Endodermal cell (in vitro differentiated cells): Measurements from ENCODE around the gene NLRP5. TPM values are rescaled to one million over a fixed set of nuclear protein-coding genes. Genes with fewer than 3 reads are reported as not detected.

Experiments used
- DNase-seq: peaks from one replicate; pipeline ENCODE4 v3.0.0-alpha.2; 2017
- H3K27ac ChIP-seq: 2 replicates; pipeline ENCODE4 v1.5.1; 2013; ENCODE audit warnings: mild to moderate bottlenecking, low read depth, low read length, moderate library complexity
- H3K27me3 ChIP-seq: 2 replicates; pipeline ENCODE4 v1.6.1; 2013; ENCODE audit warnings: mild to moderate bottlenecking, low read length, moderate library complexity; ENCODE audit not compliant: insufficient read depth, control insufficient read depth, poor library complexity, severe bottlenecking
- H3K36me3 ChIP-seq: 2 replicates; pipeline ENCODE4 v1.7.0; 2013; ENCODE audit warnings: mild to moderate bottlenecking, low read length, moderate library complexity; ENCODE audit not compliant: control insufficient read depth, insufficient read depth
- H3K4me1 ChIP-seq: one replicate; pipeline ENCODE4 v1.7.0; 2013; ENCODE audit warnings: low read length; ENCODE audit not compliant: control insufficient read depth, insufficient read depth
- H3K4me3 ChIP-seq: 2 replicates; pipeline ENCODE4 v1.5.1; 2013; ENCODE audit warnings: mild to moderate bottlenecking, low read length, moderate library complexity
- H3K9ac ChIP-seq: 2 replicates; pipeline ENCODE4 v1.6.1; 2013; ENCODE audit warnings: mild to moderate bottlenecking, low read length, moderate library complexity; ENCODE audit not compliant: poor library complexity, severe bottlenecking; ENCODE audit errors: extremely low read depth
- H3K9me3 ChIP-seq: 2 replicates; pipeline ENCODE4 v1.6.1; 2013; ENCODE audit warnings: mild to moderate bottlenecking, low read length, moderate library complexity; ENCODE audit not compliant: control insufficient read depth
- H3K27ac Mint-ChIP-seq: 2 replicates; pipeline ENCODE4 v1.8.0; 2020; ENCODE audit warnings: mixed read lengths
- H3K27me3 Mint-ChIP-seq: 2 replicates; pipeline ENCODE4 v1.8.0; 2021; ENCODE audit warnings: mild to moderate bottlenecking, mixed read lengths; ENCODE audit not compliant: insufficient read depth
- H3K36me3 Mint-ChIP-seq: 2 replicates; pipeline ENCODE4 v1.8.0; 2020; ENCODE audit warnings: low read depth, mixed read lengths
- H3K4me1 Mint-ChIP-seq: 2 replicates; pipeline ENCODE4 v1.8.0; 2020; ENCODE audit warnings: mixed read lengths
- H3K4me3 Mint-ChIP-seq: 2 replicates; pipeline ENCODE4 v1.8.0; 2020; ENCODE audit warnings: mild to moderate bottlenecking, moderate library complexity, mixed read lengths
- H3K9me3 Mint-ChIP-seq: 2 replicates; pipeline ENCODE4 v1.8.0; 2020; ENCODE audit warnings: mild to moderate bottlenecking, mixed read lengths
- CTCF ChIP-seq: fragments of 200-600 bp; sonication (generic); conservative IDR thresholded peaks from 2 replicates; pipeline ENCODE4 v1.5.0; 2021; ENCODE audit warnings: antibody characterized with exemption, mild to moderate bottlenecking
- WGBS, 2 experiments: methylation state at CpG; one replicate each; pipeline versions ENCODE4 v1.1.5 to v1.1.7; 2013; ENCODE audit warnings: missing lambda C conversion rate in 2 of 2, mixed read lengths in 1 of 2; ENCODE audit not compliant: insufficient coverage in 1 of 2, insufficient read length in 1 of 2; 5-methylcytosine and 5-hydroxymethylcytosine counted together
- total RNA-seq, 2 donors: library from RNA; stranded (reverse); fragmentation: NEBNext Ultra II Directional in 1 of 2; extraction: Animal tissue kit (Norgen Biotek cat#: 25700) in 1 of 2; gene quantifications; 2 replicates in 1 of 2; 3 replicates in 1 of 2; pipeline ENCODE4 v1.2.1, GENCODE V29; 2021

Gene NLRP5
- total RNA-seq, 2 donors from 2014 or later, result not detected

- H3K27ac Mint-ChIP-seq, result no peak overlapping the region
- Histone ChIP-seq H3K9me3 (no peaks in the 10 kb centered on the region), H3K36me3 (no peaks in the 10 kb centered on the region), H3K4me3 (no peak overlapping the region), H3K9ac (no peak overlapping the region), H3K27me3 (no peaks in the 10 kb centered on the region), H3K4me1 (no peaks in the 10 kb centered on the region), H3K27ac (no peak overlapping the region)
- DNase-seq, result no peak
- H3K4me1 Mint-ChIP-seq, result no peaks in the 10 kb centered on the region
- H3K9me3 Mint-ChIP-seq, result peaks cover 3% of the 10 kb centered on the region
- H3K27me3 Mint-ChIP-seq, result peaks cover 19% of the 10 kb centered on the region
- H3K4me3 Mint-ChIP-seq, result no peak overlapping the region
- WGBS, 2 experiments, result 81% methylated on average over 3 of the region's 3 CpGs; no CpG with 5 or more reads in 1 of the 2 experiments
- H3K36me3 Mint-ChIP-seq, result no peaks in the 10 kb centered on the region
- no peak for TF ChIP-seq CTCF
Measured at GRCh38 chr19:56069642-56070041, 83.1 kb downstream of the NLRP5 start.

DNA sequence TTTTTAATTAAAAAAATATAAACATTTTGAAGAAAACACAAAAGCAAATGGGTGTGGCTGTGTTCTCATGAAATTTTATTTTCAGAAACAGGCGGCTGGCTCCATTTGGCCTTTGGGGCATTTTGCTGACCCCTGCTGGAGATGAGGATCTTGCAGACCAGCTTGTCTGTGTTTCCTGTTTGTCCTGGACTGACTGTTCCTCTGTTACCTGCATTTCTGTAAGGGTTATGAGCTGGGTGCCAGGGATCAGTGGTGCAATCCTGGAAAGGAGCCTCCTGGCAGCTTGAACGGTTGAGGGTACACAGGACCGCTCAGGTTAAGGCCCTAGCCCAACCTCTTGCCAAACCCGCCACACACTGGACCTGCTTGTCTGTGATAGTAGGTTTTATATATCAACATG, 84.6 kb downstream of the NLRP5 start:
- Histone ChIP-seq H3K27ac (no peak overlapping the region), H3K27me3 (no peaks in the 10 kb centered on the region), H3K4me3 (no peak overlapping the region), H3K9ac (no peak overlapping the region), H3K36me3 (no peaks in the 10 kb centered on the region), H3K9me3 (no peaks in the 10 kb centered on the region), H3K4me1 (no peaks in the 10 kb centered on the region)
- DNase-seq, result peak; percentile 67
- Mint-ChIP-seq H3K27me3 (peaks cover 18% of the 10 kb centered on the region), H3K4me3 (no peak overlapping the region), H3K9me3 (no peaks in the 10 kb centered on the region), H3K36me3 (no peaks in the 10 kb centered on the region), H3K27ac (no peak overlapping the region), H3K4me1 (no peaks in the 10 kb centered on the region)
- 43 to 64% methylated on average over 1 to 4 of the region's 4 CpGs for WGBS, 2 experiments
- TF ChIP-seq CTCF, result peak; percentile 72

DNA sequence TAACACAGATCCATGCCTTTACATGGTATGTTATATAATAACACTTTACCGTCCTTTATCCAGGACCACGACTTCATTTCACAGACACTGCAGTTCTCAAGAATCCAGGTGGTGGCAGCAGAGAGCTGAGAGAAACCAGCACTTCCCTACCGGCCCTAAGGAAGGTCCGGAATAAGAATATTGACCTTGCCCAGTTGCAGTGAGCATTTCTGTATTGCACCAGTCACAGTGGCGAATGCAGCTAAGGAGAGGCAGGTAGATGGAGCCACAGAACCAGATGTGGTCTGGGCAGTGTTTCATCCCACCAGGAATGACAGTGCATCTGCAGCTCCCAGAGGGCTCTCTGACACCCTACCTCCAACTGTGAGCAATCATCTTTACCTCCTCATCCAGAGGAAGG, 89.9 kb downstream of the NLRP5 start:
- Histone ChIP-seq H3K27me3 (no peaks in the 10 kb centered on the region), H3K27ac (no peak overlapping the region), H3K36me3 (no peaks in the 10 kb centered on the region), H3K4me3 (no peak overlapping the region), H3K9ac (no peak overlapping the region), H3K9me3 (no peaks in the 10 kb centered on the region), H3K4me1 (no peaks in the 10 kb centered on the region)
- peaks cover 9% of the 10 kb centered on the region for H3K4me1 Mint-ChIP-seq
- H3K27me3 Mint-ChIP-seq, result peaks cover 14% of the 10 kb centered on the region
- peak; percentile 83 for TF ChIP-seq CTCF
- H3K36me3 Mint-ChIP-seq, result no peaks in the 10 kb centered on the region
- 15 to 19% methylated on average over 3 to 4 of the region's 5 CpGs for WGBS, 2 experiments
- no peaks in the 10 kb centered on the region for H3K9me3 Mint-ChIP-seq
- no peak overlapping the region for H3K4me3 Mint-ChIP-seq
- peak; percentile 89 for DNase-seq
- no peak overlapping the region for H3K27ac Mint-ChIP-seq
